ENCODE measurements around the gene DIAPH1.

The DIAPH1 gene

DNA sequence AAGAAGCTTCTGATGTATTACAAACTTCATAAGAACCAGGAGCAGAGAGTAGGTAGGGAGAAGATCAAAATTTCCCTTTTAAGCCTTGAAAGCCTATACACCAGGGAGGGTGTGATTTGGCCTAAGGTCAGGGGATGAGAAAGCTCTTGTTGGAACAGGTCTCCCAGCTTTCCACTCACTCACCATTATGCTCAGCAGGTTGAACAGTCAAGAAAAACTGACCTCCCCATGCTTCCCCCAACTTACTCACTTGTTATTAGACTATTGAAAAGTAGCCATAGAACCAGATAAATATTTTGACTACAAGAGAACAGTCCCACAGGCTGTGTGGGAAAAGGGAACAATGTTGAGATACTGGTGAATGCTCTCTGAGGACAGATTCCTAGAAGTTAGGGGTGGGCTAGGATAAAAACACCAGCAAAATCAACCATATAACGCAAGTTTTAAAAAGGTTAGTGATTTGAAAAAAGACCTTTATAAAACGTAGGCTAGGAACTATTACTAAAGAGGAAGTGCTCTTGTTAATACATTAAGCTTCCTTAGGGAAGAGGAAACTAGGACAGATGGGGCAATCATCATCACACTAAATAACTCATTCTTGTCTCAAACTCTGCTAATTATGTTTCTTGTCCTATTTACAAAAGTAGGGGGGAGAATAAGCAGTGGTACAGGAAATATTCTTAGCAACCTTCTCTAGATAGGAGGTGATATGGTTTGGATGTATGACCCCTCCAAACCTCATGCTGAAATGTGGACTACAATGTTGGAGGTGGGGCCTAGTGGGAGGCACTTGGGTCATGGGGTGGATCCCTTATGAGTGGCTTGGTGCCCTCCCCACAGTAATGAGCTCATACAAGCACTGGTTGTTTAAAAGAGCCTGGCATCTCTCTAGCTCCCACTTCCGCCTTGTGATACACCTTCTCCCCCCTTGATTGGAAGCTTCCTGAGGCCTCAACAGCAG, 98.9 kb downstream of the DIAPH1 start:
- Histone ChIP-seq H3K27ac (ENCODE audit: extremely low read depth, low read depth, low read length) (no peak overlapping the region), H3K4me3 (ENCODE audit: low read depth, low read length) (no peak overlapping the region), H3K36me3 (ENCODE audit: control insufficient read depth in 2 of 2, insufficient read depth in 1 of 2, low read length in 2 of 2) (peaks cover 16 to 93% of the 10 kb centered on the region in 2 experiments), H3K4me1 (ENCODE audit: control insufficient read depth, insufficient read depth, low read length) (peaks cover 11% of the 10 kb centered on the region), H3K9me3 (ENCODE audit: control insufficient read depth, insufficient read depth, low read depth, low read length) (no peaks in the 10 kb centered on the region)
- ChIA-PET CTCF (interaction anchor here (0.5 to 10.9 kb wide), 11 partner anchors 6 to 123 kb away, joined by 3 to 160 read pairs (median 10); partner anchors contain the start of genes PCDHGA11, PCDHGA12, PCDHGB5 and PCDHGB7), POLR2A (no interaction called here)
- TF ChIP-seq, protein P1, sequence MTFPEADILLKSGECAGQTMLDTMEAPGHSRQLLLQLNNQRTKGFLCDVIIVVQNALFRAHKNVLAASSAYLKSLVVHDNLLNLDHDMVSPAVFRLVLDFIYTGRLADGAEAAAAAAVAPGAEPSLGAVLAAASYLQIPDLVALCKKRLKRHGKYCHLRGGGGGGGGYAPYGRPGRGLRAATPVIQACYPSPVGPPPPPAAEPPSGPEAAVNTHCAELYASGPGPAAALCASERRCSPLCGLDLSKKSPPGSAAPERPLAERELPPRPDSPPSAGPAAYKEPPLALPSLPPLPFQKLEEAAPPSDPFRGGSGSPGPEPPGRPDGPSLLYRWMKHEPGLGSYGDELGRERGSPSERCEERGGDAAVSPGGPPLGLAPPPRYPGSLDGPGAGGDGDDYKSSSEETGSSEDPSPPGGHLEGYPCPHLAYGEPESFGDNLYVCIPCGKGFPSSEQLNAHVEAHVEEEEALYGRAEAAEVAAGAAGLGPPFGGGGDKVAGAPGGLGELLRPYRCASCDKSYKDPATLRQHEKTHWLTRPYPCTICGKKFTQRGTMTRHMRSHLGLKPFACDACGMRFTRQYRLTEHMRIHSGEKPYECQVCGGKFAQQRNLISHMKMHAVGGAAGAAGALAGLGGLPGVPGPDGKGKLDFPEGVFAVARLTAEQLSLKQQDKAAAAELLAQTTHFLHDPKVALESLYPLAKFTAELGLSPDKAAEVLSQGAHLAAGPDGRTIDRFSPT (tag by site-specific recombination; IDR thresholded peaks at IDR 0.05) = no peak
- TF ChIP-seq, protein P2, sequence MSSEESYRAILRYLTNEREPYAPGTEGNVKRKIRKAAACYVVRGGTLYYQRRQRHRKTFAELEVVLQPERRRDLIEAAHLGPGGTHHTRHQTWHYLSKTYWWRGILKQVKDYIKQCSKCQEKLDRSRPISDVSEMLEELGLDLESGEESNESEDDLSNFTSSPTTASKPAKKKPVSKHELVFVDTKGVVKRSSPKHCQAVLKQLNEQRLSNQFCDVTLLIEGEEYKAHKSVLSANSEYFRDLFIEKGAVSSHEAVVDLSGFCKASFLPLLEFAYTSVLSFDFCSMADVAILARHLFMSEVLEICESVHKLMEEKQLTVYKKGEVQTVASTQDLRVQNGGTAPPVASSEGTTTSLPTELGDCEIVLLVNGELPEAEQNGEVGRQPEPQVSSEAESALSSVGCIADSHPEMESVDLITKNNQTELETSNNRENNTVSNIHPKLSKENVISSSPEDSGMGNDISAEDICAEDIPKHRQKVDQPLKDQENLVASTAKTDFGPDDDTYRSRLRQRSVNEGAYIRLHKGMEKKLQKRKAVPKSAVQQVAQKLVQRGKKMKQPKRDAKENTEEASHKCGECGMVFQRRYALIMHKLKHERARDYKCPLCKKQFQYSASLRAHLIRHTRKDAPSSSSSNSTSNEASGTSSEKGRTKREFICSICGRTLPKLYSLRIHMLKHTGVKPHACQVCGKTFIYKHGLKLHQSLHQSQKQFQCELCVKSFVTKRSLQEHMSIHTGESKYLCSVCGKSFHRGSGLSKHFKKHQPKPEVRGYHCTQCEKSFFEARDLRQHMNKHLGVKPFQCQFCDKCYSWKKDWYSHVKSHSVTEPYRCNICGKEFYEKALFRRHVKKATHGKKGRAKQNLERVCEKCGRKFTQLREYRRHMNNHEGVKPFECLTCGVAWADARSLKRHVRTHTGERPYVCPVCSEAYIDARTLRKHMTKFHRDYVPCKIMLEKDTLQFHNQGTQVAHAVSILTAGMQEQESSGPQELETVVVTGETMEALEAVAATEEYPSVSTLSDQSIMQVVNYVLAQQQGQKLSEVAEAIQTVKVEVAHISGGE (tag by site-specific recombination; conservative IDR thresholded peaks at IDR 0.05; ENCODE audit: low read depth) = no peak
- TF ChIP-seq ZNF791 (tag by site-specific recombination; IDR thresholded peaks at IDR 0.05) = no peak
- TF ChIP-seq, protein P3, sequence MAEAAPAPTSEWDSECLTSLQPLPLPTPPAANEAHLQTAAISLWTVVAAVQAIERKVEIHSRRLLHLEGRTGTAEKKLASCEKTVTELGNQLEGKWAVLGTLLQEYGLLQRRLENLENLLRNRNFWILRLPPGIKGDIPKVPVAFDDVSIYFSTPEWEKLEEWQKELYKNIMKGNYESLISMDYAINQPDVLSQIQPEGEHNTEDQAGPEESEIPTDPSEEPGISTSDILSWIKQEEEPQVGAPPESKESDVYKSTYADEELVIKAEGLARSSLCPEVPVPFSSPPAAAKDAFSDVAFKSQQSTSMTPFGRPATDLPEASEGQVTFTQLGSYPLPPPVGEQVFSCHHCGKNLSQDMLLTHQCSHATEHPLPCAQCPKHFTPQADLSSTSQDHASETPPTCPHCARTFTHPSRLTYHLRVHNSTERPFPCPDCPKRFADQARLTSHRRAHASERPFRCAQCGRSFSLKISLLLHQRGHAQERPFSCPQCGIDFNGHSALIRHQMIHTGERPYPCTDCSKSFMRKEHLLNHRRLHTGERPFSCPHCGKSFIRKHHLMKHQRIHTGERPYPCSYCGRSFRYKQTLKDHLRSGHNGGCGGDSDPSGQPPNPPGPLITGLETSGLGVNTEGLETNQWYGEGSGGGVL (tag by site-specific recombination; IDR thresholded peaks at IDR 0.05) = no peak
- TF ChIP-seq, protein P4, sequence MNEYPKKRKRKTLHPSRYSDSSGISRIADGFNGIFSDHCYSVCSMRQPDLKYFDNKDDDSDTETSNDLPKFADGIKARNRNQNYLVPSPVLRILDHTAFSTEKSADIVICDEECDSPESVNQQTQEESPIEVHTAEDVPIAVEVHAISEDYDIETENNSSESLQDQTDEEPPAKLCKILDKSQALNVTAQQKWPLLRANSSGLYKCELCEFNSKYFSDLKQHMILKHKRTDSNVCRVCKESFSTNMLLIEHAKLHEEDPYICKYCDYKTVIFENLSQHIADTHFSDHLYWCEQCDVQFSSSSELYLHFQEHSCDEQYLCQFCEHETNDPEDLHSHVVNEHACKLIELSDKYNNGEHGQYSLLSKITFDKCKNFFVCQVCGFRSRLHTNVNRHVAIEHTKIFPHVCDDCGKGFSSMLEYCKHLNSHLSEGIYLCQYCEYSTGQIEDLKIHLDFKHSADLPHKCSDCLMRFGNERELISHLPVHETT (tag by site-specific recombination; IDR thresholded peaks at IDR 0.05) = no peak
- TF ChIP-seq, protein P5, sequence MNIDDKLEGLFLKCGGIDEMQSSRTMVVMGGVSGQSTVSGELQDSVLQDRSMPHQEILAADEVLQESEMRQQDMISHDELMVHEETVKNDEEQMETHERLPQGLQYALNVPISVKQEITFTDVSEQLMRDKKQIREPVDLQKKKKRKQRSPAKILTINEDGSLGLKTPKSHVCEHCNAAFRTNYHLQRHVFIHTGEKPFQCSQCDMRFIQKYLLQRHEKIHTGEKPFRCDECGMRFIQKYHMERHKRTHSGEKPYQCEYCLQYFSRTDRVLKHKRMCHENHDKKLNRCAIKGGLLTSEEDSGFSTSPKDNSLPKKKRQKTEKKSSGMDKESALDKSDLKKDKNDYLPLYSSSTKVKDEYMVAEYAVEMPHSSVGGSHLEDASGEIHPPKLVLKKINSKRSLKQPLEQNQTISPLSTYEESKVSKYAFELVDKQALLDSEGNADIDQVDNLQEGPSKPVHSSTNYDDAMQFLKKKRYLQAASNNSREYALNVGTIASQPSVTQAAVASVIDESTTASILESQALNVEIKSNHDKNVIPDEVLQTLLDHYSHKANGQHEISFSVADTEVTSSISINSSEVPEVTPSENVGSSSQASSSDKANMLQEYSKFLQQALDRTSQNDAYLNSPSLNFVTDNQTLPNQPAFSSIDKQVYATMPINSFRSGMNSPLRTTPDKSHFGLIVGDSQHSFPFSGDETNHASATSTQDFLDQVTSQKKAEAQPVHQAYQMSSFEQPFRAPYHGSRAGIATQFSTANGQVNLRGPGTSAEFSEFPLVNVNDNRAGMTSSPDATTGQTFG (tag by site-specific recombination; IDR thresholded peaks at IDR 0.05; ENCODE audit: borderline replicate concordance) = no peak
- TF ChIP-seq GLI2 (tag by site-specific recombination; IDR thresholded peaks at IDR 0.05; ENCODE audit: borderline replicate concordance, low read depth) = no peak
- no peak for TF ChIP-seq ZFP37 (tag by site-specific recombination; IDR thresholded peaks at IDR 0.05)
- no peak for TF ChIP-seq SP3 (tag by site-specific recombination; IDR thresholded peaks at IDR 0.05)
- TF ChIP-seq MZF1 (tag by site-specific recombination; IDR thresholded peaks at IDR 0.05; ENCODE audit: borderline replicate concordance) = no peak
- TF ChIP-seq ZSCAN16 (tag by site-specific recombination; IDR thresholded peaks at IDR 0.05) = no peak
- TF ChIP-seq, protein P6, sequence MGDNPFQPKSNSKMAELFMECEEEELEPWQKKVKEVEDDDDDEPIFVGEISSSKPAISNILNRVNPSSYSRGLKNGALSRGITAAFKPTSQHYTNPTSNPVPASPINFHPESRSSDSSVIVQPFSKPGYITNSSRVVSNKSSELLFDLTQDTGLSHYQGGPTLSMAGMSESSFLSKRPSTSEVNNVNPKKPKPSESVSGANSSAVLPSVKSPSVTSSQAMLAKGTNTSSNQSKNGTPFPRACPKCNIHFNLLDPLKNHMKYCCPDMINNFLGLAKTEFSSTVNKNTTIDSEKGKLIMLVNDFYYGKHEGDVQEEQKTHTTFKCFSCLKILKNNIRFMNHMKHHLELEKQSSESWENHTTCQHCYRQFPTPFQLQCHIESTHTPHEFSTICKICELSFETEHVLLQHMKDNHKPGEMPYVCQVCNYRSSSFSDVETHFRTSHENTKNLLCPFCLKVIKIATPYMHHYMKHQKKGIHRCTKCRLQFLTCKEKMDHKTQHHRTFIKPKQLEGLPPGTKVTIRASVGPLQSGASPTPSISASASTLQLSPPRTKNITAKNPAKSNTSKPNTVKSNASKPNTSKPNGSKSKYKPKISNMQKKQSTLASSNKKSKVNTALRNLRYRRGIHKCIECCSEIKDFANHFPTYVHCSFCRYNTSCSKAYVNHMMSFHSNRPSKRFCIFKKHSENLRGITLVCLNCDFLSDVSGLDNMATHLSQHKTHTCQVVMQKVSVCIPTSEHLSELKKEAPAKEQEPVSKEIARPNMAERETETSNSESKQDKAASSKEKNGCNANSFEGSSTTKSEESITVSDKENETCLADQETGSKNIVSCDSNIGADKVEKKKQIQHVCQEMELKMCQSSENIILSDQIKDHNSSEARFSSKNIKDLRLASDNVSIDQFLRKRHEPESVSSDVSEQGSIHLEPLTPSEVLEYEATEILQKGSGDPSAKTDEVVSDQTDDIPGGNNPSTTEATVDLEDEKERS (tag by site-specific recombination; IDR thresholded peaks at IDR 0.05) = no peak
- no peak for TF ChIP-seq ZNF175 (tag by site-specific recombination; IDR thresholded peaks at IDR 0.05)
- no peak for TF ChIP-seq KLF16 (tag by site-specific recombination; IDR thresholded peaks at IDR 0.05)
- TF ChIP-seq, protein P7, sequence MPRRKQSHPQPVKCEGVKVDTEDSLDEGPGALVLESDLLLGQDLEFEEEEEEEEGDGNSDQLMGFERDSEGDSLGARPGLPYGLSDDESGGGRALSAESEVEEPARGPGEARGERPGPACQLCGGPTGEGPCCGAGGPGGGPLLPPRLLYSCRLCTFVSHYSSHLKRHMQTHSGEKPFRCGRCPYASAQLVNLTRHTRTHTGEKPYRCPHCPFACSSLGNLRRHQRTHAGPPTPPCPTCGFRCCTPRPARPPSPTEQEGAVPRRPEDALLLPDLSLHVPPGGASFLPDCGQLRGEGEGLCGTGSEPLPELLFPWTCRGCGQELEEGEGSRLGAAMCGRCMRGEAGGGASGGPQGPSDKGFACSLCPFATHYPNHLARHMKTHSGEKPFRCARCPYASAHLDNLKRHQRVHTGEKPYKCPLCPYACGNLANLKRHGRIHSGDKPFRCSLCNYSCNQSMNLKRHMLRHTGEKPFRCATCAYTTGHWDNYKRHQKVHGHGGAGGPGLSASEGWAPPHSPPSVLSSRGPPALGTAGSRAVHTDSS (tag by site-specific recombination; IDR thresholded peaks at IDR 0.05) = no peak
- TF ChIP-seq, protein P8, sequence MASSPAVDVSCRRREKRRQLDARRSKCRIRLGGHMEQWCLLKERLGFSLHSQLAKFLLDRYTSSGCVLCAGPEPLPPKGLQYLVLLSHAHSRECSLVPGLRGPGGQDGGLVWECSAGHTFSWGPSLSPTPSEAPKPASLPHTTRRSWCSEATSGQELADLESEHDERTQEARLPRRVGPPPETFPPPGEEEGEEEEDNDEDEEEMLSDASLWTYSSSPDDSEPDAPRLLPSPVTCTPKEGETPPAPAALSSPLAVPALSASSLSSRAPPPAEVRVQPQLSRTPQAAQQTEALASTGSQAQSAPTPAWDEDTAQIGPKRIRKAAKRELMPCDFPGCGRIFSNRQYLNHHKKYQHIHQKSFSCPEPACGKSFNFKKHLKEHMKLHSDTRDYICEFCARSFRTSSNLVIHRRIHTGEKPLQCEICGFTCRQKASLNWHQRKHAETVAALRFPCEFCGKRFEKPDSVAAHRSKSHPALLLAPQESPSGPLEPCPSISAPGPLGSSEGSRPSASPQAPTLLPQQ (tag by site-specific recombination; IDR thresholded peaks at IDR 0.05) = no peak
- TF ChIP-seq ZNF19 (tag by site-specific recombination; IDR thresholded peaks at IDR 0.05; ENCODE audit: low read depth) = no peak
